Activated naive CD4-positive, alpha-beta T cell treated with anti-CD3 and anti-CD28 coated beads for 36 hours (primary cell): ENCODE results near the gene SPAG16. TPM values are rescaled to one million over a fixed set of nuclear protein-coding genes. Genes with fewer than 3 reads are reported as not detected.

Experiments used
- CTCF ChIA-PET: fragments of 350-600 bp; sonication (Branson Sonifier 250); formaldehyde crosslinking; loops from one replicate; lab custom pipeline; 2021; ENCODE audit warnings: antibody characterized with exemption; lab: Charles Lee
- DNase-seq: peaks from one replicate; pipeline ENCODE4 v3.0.0-alpha.2; 2020
- H3K27ac Mint-ChIP-seq: one replicate; pipeline ENCODE4 v1.8.0; 2021; ENCODE audit warnings: mild to moderate bottlenecking, mixed read lengths
- H3K27me3 Mint-ChIP-seq: one replicate; pipeline ENCODE4 v1.8.0; 2021; ENCODE audit warnings: low read depth, mixed read lengths
- H3K36me3 Mint-ChIP-seq: one replicate; pipeline ENCODE4 v1.8.0; 2021; ENCODE audit warnings: low read depth, mixed read lengths
- H3K4me1 Mint-ChIP-seq: one replicate; pipeline ENCODE4 v1.8.0; 2021; ENCODE audit warnings: low read depth, mixed read lengths
- H3K4me3 Mint-ChIP-seq: one replicate; pipeline ENCODE4 v1.8.0; 2021; ENCODE audit warnings: mild to moderate bottlenecking, moderate library complexity, mixed read lengths
- H3K9me3 Mint-ChIP-seq: one replicate; pipeline ENCODE4 v1.8.0; 2021; ENCODE audit warnings: mixed read lengths
- intact Hi-C: fragments of 100-400 bp; cut with micrococcal nuclease; formaldehyde crosslinking; loops from one replicate; pipeline ENCODE4 v1.15.1; 2023
- total RNA-seq, 2 experiments: library from RNA; stranded (reverse); gene quantifications; one replicate each; pipeline ENCODE4 v1.2.3, GENCODE V29; 2021

The SPAG16 gene
- total RNA-seq, 2 experiments from 2014 or later: 8.4 to 8.8 TPM

DNA sequence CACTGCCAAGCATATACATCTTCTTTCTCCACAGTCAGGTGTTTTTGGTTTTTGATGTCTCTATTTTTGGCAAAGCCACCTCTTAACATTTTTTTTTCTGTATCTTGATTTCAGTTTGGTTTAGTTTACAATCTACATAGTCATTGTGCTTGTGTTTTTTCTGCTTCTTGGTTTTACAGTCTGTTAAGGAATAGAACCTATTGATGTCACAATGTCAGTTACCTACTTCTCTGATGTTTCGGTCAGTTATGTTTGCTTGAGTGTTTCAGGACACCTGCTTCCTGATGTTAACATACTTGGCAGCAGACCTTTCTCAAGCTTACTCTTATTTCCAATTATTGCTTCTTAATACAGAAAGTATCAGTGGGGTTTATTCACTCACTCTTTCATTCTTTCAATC lies 253.3 kb downstream of the SPAG16 start:
- Mint-ChIP-seq H3K36me3 (no peaks in the 10 kb centered on the region), H3K27me3 (no peaks in the 10 kb centered on the region), H3K9me3 (no peaks in the 10 kb centered on the region), H3K4me1 (no peaks in the 10 kb centered on the region), H3K4me3 (no peak overlapping the region), H3K27ac (no peak overlapping the region)
- no peak for DNase-seq
- CTCF ChIA-PET: no interaction called here
- intact Hi-C loops: no loop called here

DNA sequence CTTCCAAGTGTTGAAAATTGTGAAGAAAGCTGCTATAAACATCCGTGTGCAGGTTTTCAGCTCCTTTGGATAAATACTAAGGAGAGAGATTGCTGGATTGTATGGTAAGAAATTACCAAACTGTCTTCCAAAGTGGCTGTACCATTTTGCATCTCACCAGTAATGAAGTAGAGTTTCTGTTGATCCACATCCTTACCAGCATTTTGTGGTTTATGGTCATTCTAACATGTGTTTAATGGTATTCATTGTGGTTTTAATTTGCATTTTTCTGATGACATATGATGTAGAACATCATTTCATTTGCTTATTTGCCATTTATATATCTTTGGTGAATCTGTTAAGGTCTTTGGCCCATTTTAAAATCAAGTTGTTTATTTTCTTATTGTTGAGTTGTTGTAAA lies 260.7 kb downstream of the SPAG16 start:
- CTCF ChIA-PET: no interaction called here
- Mint-ChIP-seq H3K36me3 (no peaks in the 10 kb centered on the region), H3K4me1 (no peaks in the 10 kb centered on the region), H3K9me3 (peaks cover 4% of the 10 kb centered on the region), H3K4me3 (no peak overlapping the region), H3K27ac (no peak overlapping the region), H3K27me3 (no peaks in the 10 kb centered on the region)
- DNase-seq: no peak
- intact Hi-C loops: no loop called here

DNA sequence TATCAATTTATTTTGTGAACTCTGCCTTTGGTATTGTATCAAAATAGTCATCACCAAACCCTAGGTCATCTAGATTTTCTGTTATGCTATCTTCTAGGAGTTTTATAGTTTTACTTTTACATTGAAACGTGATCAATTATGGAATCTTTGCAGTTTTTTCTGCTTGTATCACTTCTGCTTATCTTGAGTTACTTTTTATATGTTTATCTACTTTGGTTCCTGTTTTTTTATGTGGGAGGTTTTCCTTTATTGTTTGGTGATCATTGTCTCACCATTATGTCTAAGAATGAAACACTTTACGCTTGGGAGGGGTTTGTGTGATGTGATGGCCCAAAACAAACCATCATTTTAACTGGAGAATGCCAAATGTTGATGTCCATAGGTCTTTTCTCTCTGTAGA lies 261.2 kb downstream of the SPAG16 start:
- no peaks in the 10 kb centered on the region for H3K36me3 Mint-ChIP-seq
- H3K27me3 Mint-ChIP-seq: no peaks in the 10 kb centered on the region
- DNase-seq: no peak
- intact Hi-C loops: no loop called here
- peaks cover 4% of the 10 kb centered on the region for H3K9me3 Mint-ChIP-seq
- no peak overlapping the region for H3K4me3 Mint-ChIP-seq
- H3K4me1 Mint-ChIP-seq: no peaks in the 10 kb centered on the region
- CTCF ChIA-PET: no interaction called here
- no peak overlapping the region for H3K27ac Mint-ChIP-seq

DNA sequence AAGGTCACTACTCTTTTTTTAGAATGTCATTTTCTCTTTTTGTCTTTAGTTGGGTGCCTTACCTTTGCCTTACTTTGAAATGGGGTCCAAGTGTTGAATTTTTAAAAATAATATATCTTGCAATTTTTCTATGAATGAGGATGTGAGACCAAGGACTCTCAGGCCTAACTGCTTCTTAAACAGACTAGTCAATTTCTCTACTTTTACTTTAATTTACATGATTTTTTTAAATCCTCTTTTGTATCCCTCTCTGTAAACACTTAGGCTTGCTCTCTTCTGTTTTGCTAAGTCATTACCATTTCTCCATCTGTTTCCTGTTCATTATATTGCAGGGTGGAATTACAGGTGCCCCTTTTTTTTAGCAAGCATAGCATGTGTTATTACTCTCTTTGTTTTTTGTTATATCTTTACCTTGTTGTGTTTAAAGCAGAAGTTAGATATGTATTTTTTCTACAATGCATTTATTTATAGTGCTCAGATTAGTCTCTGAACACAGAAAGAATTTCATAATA lies 261.8 kb downstream of the SPAG16 start:
- H3K36me3 Mint-ChIP-seq: no peaks in the 10 kb centered on the region
- no peaks in the 10 kb centered on the region for H3K4me1 Mint-ChIP-seq
- intact Hi-C loops: no loop called here
- H3K9me3 Mint-ChIP-seq: peaks cover 4% of the 10 kb centered on the region
- H3K4me3 Mint-ChIP-seq: no peak overlapping the region
- CTCF ChIA-PET: no interaction called here
- H3K27ac Mint-ChIP-seq: no peak overlapping the region
- no peaks in the 10 kb centered on the region for H3K27me3 Mint-ChIP-seq
- DNase-seq: no peak

DNA sequence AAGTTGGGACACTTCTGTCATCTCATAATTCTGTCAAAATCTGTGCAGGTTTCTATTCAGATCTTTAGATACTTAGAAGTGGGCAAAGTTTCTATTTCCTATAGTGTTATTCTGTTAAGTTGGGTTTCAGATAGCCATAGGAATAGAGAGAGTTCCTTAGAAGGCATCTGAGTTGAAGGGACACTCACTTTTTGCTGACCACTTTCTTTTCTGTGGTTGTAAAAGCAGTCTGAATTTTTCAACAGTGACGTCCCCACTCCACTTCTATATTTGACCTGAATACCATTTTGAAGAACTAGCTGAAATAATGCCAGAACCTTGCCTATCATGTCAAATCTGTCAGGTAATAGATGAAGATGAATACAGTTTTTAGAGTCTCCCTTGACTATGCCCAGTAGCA lies 267.3 kb downstream of the SPAG16 start:
- Mint-ChIP-seq H3K27ac (no peak overlapping the region), H3K27me3 (no peaks in the 10 kb centered on the region), H3K4me1 (no peaks in the 10 kb centered on the region), H3K4me3 (no peak overlapping the region), H3K36me3 (no peaks in the 10 kb centered on the region), H3K9me3 (peaks cover 7% of the 10 kb centered on the region)
- intact Hi-C loops: no loop called here
- no peak for DNase-seq
- CTCF ChIA-PET: no interaction called here

DNA sequence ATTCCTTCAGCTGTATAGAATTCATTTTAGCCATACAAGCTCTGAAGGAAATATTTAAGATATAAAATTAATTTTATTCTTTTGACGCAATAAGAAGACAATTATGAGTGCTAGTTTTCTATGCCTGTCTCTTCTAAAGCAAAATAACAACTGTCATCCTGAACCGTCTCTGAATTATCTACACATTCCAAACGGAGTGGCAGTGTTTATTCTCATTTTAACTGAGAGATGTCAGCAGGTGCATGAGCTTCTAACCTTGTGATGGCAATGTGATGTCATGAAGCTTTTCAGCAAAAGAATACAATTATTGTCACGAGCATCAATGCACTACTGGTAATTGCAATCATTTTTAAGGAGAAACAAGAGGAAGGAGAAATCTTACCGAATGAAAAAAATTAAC lies 274.8 kb downstream of the SPAG16 start:
- Mint-ChIP-seq H3K4me1 (no peaks in the 10 kb centered on the region), H3K9me3 (peaks cover 10% of the 10 kb centered on the region), H3K4me3 (no peak overlapping the region), H3K27ac (no peak overlapping the region), H3K27me3 (no peaks in the 10 kb centered on the region), H3K36me3 (no peaks in the 10 kb centered on the region)
- no peak for DNase-seq
- intact Hi-C loops: no loop called here
- CTCF ChIA-PET: no interaction called here

DNA sequence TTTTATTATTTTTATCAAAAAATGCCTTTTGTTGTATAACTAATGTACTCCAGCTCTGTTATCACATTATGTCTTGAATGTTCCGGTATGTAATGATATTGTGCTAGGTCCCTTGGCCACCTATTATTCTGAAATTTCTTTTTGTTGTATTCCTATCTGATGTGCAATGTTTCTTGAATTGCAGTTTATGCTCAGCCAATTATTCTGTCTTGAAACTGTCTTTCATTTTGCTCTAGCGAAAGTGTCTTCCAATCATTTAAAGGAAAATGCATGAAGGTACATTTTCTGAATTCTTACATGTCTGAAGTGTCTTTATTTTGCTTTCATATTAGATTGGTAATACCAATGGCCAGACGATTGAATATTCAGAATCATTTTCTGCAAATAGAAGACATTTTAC lies 277.5 kb downstream of the SPAG16 start:
- CTCF ChIA-PET: no interaction called here
- no peak for DNase-seq
- H3K36me3 Mint-ChIP-seq: no peaks in the 10 kb centered on the region
- no peak overlapping the region for H3K27ac Mint-ChIP-seq
- H3K27me3 Mint-ChIP-seq: no peaks in the 10 kb centered on the region
- no peaks in the 10 kb centered on the region for H3K4me1 Mint-ChIP-seq
- intact Hi-C loops: no loop called here
- peaks cover 4% of the 10 kb centered on the region for H3K9me3 Mint-ChIP-seq
- no peak overlapping the region for H3K4me3 Mint-ChIP-seq

DNA sequence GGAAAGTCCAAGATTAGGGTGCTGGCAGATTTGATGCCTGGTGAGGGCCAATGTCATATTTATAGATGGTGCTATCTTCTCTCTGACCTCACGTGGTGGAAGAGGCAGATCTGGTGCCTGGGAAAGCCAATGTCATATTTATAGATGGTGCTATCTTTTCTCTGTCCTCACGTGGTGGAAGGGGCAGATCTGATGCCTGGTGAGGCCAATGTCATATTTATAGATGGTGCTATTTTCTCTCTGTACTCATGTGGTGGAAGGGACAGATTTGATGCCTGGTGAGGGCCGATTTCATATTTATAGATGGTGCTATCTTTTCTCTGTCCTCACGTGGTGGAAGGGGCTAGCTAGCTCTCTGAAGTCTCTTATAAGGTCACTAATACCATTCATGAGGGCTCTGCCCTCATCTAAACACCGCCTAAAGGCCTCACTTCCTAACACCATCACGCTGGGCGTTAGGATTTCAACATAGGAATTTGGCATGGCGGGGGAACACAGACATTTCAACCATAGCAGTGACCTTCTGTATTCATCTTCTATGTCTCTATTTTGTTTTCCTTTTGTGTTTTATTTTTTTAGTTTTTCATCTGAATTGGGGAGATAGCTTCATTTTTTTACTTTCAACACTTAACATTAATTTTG lies 278.4 kb downstream of the SPAG16 start:
- H3K4me3 Mint-ChIP-seq: no peak overlapping the region
- CTCF ChIA-PET: no interaction called here
- no peak for DNase-seq
- no peaks in the 10 kb centered on the region for H3K27me3 Mint-ChIP-seq
- no peaks in the 10 kb centered on the region for H3K36me3 Mint-ChIP-seq
- H3K4me1 Mint-ChIP-seq: no peaks in the 10 kb centered on the region
- peaks cover 4% of the 10 kb centered on the region for H3K9me3 Mint-ChIP-seq
- H3K27ac Mint-ChIP-seq: no peak overlapping the region
- intact Hi-C loops: no loop called here

DNA sequence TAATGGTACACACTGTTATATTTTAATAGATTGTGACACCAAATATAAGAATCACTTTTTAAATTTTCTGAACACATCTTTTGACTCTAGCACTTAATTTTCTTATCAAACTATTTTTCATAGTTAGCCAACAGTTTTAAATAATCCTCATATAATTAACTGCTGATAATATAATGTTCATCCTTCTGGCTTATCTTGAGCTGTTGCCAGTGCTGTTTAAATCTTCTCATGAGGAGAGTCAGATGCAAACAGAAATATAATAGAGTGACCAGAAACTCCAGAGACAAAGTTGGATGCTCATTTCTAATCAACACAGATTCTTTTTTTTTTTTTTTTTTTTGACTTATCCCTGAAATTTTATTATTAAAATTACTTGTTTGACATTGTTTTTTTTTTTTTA lies 282.6 kb downstream of the SPAG16 start:
- Mint-ChIP-seq H3K27ac (no peak overlapping the region), H3K4me3 (no peak overlapping the region), H3K27me3 (no peaks in the 10 kb centered on the region), H3K4me1 (no peaks in the 10 kb centered on the region), H3K9me3 (peaks cover 4% of the 10 kb centered on the region), H3K36me3 (no peaks in the 10 kb centered on the region)
- intact Hi-C loops: no loop called here
- no peak for DNase-seq
- CTCF ChIA-PET: no interaction called here

DNA sequence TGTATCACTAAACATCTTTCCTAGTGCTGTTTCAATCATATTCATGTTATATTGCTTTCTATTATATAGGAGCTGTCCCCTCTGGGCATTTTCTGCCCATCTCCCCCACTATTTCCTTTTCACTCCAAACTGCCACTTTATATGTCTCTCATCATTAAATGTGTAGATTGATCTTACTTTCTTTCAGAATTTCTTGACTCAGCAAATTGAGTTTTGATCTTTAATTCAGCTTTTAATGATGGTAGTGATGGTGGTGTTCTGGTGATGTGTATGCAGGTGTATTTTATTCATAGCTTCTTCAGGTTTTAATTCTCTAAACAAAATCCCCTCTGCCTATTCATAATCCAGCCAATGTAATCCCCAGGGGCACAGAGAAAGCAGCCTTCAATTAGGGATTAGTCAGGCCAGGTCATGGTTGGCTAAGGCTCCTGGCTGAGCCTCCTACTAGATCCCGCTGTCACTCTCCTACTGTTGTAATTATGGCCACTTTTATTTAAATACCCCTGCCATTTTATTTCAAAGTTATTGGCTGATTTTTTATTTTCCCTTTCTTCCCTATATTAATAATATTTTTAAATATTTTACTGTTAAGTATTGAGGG lies 325.4 kb downstream of the SPAG16 start:
- Mint-ChIP-seq H3K27me3 (no peaks in the 10 kb centered on the region), H3K4me1 (no peaks in the 10 kb centered on the region), H3K9me3 (no peaks in the 10 kb centered on the region), H3K36me3 (no peaks in the 10 kb centered on the region), H3K4me3 (no peak overlapping the region), H3K27ac (no peak overlapping the region)
- no peak for DNase-seq
- intact Hi-C loops: no loop called here
- CTCF ChIA-PET: no interaction called here

DNA sequence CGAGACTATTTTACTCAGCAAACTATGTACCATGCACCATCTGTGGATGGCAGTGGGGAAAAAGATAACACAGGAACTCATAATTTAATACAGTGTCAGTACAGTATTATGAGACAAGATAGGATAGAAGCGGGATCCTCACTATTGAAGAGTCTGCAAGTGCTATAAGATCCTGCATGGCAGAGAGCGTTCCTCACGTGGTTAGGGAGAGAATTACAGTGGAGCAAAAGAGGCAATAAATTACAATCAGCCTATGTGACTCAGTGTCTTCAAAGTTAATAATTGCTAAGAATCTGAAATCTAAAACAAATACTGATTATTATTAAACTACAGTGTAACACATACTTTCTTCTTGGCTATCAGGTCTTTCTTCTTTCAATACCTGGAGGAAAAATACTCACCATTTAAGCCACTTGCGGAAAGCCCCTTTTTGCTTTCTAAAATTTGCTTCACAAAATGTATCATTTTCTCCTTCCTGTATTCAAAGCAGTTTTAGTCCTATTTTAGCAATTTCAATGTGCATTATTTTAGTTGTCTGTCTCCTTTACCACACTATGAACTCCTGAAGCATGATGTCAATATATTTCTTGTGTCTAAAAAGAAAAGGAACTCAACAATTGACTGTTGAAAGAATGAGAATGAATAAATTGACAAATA lies 342.9 kb downstream of the SPAG16 start:
- no peaks in the 10 kb centered on the region for H3K36me3 Mint-ChIP-seq
- no peaks in the 10 kb centered on the region for H3K27me3 Mint-ChIP-seq
- peaks cover 9% of the 10 kb centered on the region for H3K9me3 Mint-ChIP-seq
- intact Hi-C loops: no loop called here
- no peak for DNase-seq
- H3K4me1 Mint-ChIP-seq: no peaks in the 10 kb centered on the region
- CTCF ChIA-PET: no interaction called here
- H3K4me3 Mint-ChIP-seq: no peak overlapping the region
- no peak overlapping the region for H3K27ac Mint-ChIP-seq

DNA sequence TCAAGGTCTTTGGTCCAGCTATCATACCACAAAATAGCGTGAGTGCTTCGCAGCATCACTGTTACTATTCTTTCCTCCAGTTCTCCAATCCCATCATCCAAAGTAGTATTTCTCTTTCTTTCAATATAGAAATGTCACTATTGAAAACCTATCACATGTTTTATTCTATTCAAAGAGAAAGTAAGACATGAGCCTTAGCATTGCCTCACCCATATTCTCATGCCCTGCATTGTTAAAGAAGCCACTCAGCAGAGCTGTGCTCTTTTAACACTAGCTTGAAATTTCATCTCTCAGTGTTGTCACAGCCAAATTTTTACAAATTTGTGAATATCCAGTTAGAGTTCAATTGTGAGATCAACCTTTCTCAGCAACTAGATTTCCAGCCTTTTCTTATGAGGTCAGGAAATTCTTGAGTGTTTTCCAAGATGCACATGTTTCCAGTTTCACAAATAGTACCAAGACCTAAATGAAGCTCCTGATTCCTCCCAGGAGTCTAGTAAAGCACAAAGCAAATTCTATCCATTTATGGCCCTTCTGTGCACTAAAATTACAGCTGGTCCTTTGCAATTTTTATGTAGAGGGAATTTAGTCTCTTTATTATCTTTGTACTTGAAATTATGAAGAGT lies 343.7 kb downstream of the SPAG16 start:
- H3K27me3 Mint-ChIP-seq: no peaks in the 10 kb centered on the region
- CTCF ChIA-PET: no interaction called here

More for the DNA sequence above, 343.7 kb downstream of the SPAG16 start:
- Mint-ChIP-seq H3K4me1 (no peaks in the 10 kb centered on the region), H3K27ac (no peak overlapping the region), H3K4me3 (no peak overlapping the region), H3K9me3 (peaks cover 16% of the 10 kb centered on the region), H3K36me3 (no peaks in the 10 kb centered on the region)
- DNase-seq: no peak
- intact Hi-C loops: no loop called here
